HepG2 (cell line): ENCODE measurements around the gene FALEC. TPM values are rescaled to one million over a fixed set of nuclear protein-coding genes. Genes with fewer than 3 reads are reported as not detected.

Experiments used
- ATAC-seq: fragments of 200-7000 bp; cut with Tn5 transposase; 3 replicates; pipeline ENCODE4 v1.9.1; 2020; ENCODE audit warnings: mild to moderate bottlenecking, moderate library complexity
- BruUV-seq: library from RNA; stranded (reverse); fragments of 400-500 nt; replicated peaks from 2 replicates; lab custom pipeline; 2021; lab: Mats Ljungman, UMichigan
- CTCF ChIA-PET: fragments of 300-600 bp; formaldehyde crosslinking; extraction: SDS; loops from one replicate; lab custom pipeline; 2021; ENCODE audit warnings: low total read pairs, inconsistent platforms, low intra/inter-chr PET ratio; lab: Yijun Ruan, JAX
- POLR2A ChIA-PET: fragments of 350-600 bp; sonication (Branson Sonifier 250); formaldehyde crosslinking; loops from one replicate; lab custom pipeline; 2020; ENCODE audit warnings: antibody characterized with exemption, inconsistent platforms; lab: Yijun Ruan, JAX
- DNase-seq: peaks from one replicate; pipeline ENCODE4 v3.0.0-alpha.2; 2015; ENCODE audit warnings: low spot score
- FAIRE-seq: peaks from 3 replicates; lab custom pipeline; 2011; peaks lifted over from hg19 to GRCh38; lab: Jason Lieb, UNC
- H2AFZ ChIP-seq: one replicate; pipeline ENCODE4 v1.6.1; 2011; ENCODE audit warnings: low read length, inconsistent platforms
- H3K27ac ChIP-seq: fragments of 300-600 bp; 3 replicates; pipeline ENCODE4 v1.8.0; 2011; ENCODE audit warnings: mixed run types, mild to moderate bottlenecking, mixed read lengths, low read length, inconsistent platforms; ENCODE audit not compliant: insufficient read depth; ENCODE audit errors: extremely low read length
- H3K27me3 ChIP-seq, 2 experiments: fragments of 200-600 bp in 1 of 2; 2 replicates in 1 of 2; 3 replicates in 1 of 2; pipeline versions ENCODE4 v1.6.0 to v1.8.0; 2011; ENCODE audit warnings: low read length in 2 of 2, mild to moderate bottlenecking in 2 of 2, moderate library complexity in 2 of 2, inconsistent platforms in 1 of 2; ENCODE audit not compliant: insufficient read depth in 2 of 2, control insufficient read depth in 1 of 2
- H3K36me3 ChIP-seq, 2 experiments: fragments of 200-600 bp in 1 of 2; replicated peaks in 1 of 2; 2 replicates in 1 of 2; 3 replicates in 1 of 2; pipeline versions ENCODE4 v1.5.1 to v1.8.0; 2011; ENCODE audit warnings: low read length in 2 of 2, inconsistent platforms in 1 of 2; ENCODE audit not compliant: insufficient read depth in 2 of 2, control insufficient read depth in 1 of 2
- H3K4me1 ChIP-seq: 2 replicates; pipeline ENCODE4 v1.5.1; 2012; ENCODE audit warnings: low read length, inconsistent platforms; ENCODE audit not compliant: insufficient read depth
- H3K4me2 ChIP-seq: 2 replicates; pipeline ENCODE4 v1.6.0; 2011; ENCODE audit warnings: low read depth, low read length, inconsistent platforms
- H3K4me3 ChIP-seq, 3 experiments: fragments of 200-600 bp in 1 of 3; sonication (generic), shearing (Covaris generic) in 1 of 3; replicated peaks in 1 of 3; 2 replicates each; pipeline ENCODE4 v1.5.1; 2011 to 2016; ENCODE audit warnings: low read length in 3 of 3, inconsistent platforms in 2 of 3, low read depth in 2 of 3, mild to moderate bottlenecking in 2 of 3, control low read depth in 1 of 3, mixed read lengths in 1 of 3; ENCODE audit not compliant: insufficient read depth in 1 of 3
- H3K79me2 ChIP-seq: one replicate; pipeline ENCODE4 v1.6.1; 2011; ENCODE audit warnings: low read length, inconsistent platforms; ENCODE audit not compliant: insufficient read depth
- H3K9ac ChIP-seq: 2 replicates; pipeline ENCODE4 v1.6.0; 2011; ENCODE audit warnings: mild to moderate bottlenecking, low read depth, low read length, inconsistent platforms; ENCODE audit not compliant: insufficient read depth
- H3K9me3 ChIP-seq: 2 replicates; pipeline ENCODE4 v1.5.1; 2012; ENCODE audit warnings: mild to moderate bottlenecking, low read length
- H4K20me1 ChIP-seq: 2 replicates; pipeline ENCODE4 v1.6.0; 2011; ENCODE audit warnings: inconsistent platforms, mild to moderate bottlenecking, low read length, moderate library complexity; ENCODE audit not compliant: insufficient read depth
- BORCS8-MEF2B ChIP-seq: sonication (generic); formaldehyde crosslinking; IDR thresholded peaks from 2 replicates; pipeline ENCODE4 v1.8.0; 2022; ENCODE audit warnings: mild to moderate bottlenecking, missing genetic modification reagents
- CHD2 ChIP-seq: IDR thresholded peaks from 2 replicates; pipeline ENCODE4 v1.6.1; 2011; ENCODE audit warnings: low read depth, low read length, improper control_type of control experiment
- GABPA ChIP-seq, 2 experiments: IDR thresholded peaks; 2 replicates each; pipeline ENCODE4 v1.6.1; 2011 to 2016; ENCODE audit warnings: low read depth in 2 of 2, low read length in 1 of 2, missing biosample characterization in 1 of 2, missing genetic modification characterization in 1 of 2
- GLI4 ChIP-seq: sonication (generic); formaldehyde crosslinking; IDR thresholded peaks from 2 replicates; pipeline ENCODE4 v1.5.1; 2020; ENCODE audit warnings: missing genetic modification reagents, mild to moderate bottlenecking, moderate library complexity, borderline replicate concordance
- MAZ ChIP-seq, 2 experiments: sonication (generic) in 1 of 2; formaldehyde crosslinking in 1 of 2; IDR thresholded peaks; 2 replicates each; pipeline versions ENCODE4 v1.5.0 to v1.6.1; 2012 to 2020; ENCODE audit warnings: low read depth in 2 of 2, mild to moderate bottlenecking in 2 of 2, borderline replicate concordance in 1 of 2, improper control_type of control experiment in 1 of 2, low read length in 1 of 2, missing genetic modification reagents in 1 of 2, moderate library complexity in 1 of 2
- POGZ ChIP-seq: sonication (generic); formaldehyde crosslinking; IDR thresholded peaks from 2 replicates; pipeline ENCODE4 v1.4.0; 2020; ENCODE audit warnings: mild to moderate bottlenecking, missing genetic modification reagents
- POLR2A ChIP-seq, 2 experiments: IDR thresholded peaks; 2 replicates each; pipeline ENCODE4 v1.6.1; 2011; ENCODE audit warnings: low read depth in 2 of 2, low read length in 2 of 2, mild to moderate bottlenecking in 1 of 2, moderate library complexity in 1 of 2; ENCODE audit not compliant: insufficient read depth in 1 of 2
- RBFOX2 ChIP-seq: fragments of 200-400 bp; formaldehyde crosslinking; IDR thresholded peaks from 2 replicates; pipeline ENCODE4 v1.6.1; 2017; ENCODE audit warnings: low read depth, mild to moderate bottlenecking, low read length
- TCF12 ChIP-seq, 2 experiments: fragments of 450-650 bp in 1 of 2; sonication (generic) in 1 of 2; formaldehyde crosslinking in 1 of 2; IDR thresholded peaks; 2 replicates each; pipeline versions ENCODE4 v1.6.1 to v1.8.0; 2017 to 2022; ENCODE audit warnings: antibody characterized with exemption in 1 of 2, mild to moderate bottlenecking in 1 of 2, missing genetic modification reagents in 1 of 2, moderate library complexity in 1 of 2
- ZBTB25 ChIP-seq: IDR thresholded peaks from 2 replicates; pipeline ENCODE4 v1.6.1; 2018; ENCODE audit warnings: missing genetic modification reagents
- ZNF362 ChIP-seq: sonication (generic); formaldehyde crosslinking; IDR thresholded peaks from 2 replicates; pipeline ENCODE4 v1.4.0; 2020; ENCODE audit warnings: missing genetic modification reagents, mild to moderate bottlenecking, borderline replicate concordance
- ZNF674 ChIP-seq: sonication (generic); formaldehyde crosslinking; IDR thresholded peaks from 2 replicates; pipeline ENCODE4 v1.5.0; 2020; ENCODE audit warnings: low read depth, mild to moderate bottlenecking, missing genetic modification reagents
- ZNF747 ChIP-seq: sonication (generic); formaldehyde crosslinking; IDR thresholded peaks from 2 replicates; pipeline ENCODE4 v1.8.1; 2023; ENCODE audit warnings: missing genetic modification reagents, mild to moderate bottlenecking, borderline replicate concordance
- ZNF768 ChIP-seq: sonication (generic); formaldehyde crosslinking; IDR thresholded peaks from 2 replicates; pipeline ENCODE4 v1.4.0; 2020; ENCODE audit warnings: missing genetic modification reagents
- ZNF792 ChIP-seq: IDR thresholded peaks from 2 replicates; pipeline ENCODE4 v1.6.1; 2016
- in situ Hi-C: cut with HindIII; loops from 2 replicates; pipeline ENCODE4 v1.10.0; 2017; ENCODE audit warnings: low pct_unique_long_range_greater_than_20kb; ENCODE audit not compliant: extremely low pct_ligation_motif_present
- intact Hi-C: fragments of 100-400 bp; cut with micrococcal nuclease; formaldehyde crosslinking; loops from one replicate; pipeline ENCODE4 v1.10.0; 2022; ENCODE audit not compliant: unreplicated experiment
- polyA plus RNA-seq, 8 experiments: library from polyadenylated mRNA; depleted of rRNA in 3 of 8; stranded (reverse) in 7 of 8; unstranded in 1 of 8; fragments of >200 nt; fragmentation: Illumina TruSeq in 4 of 8; extraction: Trizol in 4 of 8; gene quantifications; 2 replicates each; pipeline versions ENCODE4 v1.2.1 to v1.2.3, GENCODE V29; 2011 to 2016; ENCODE audit warnings: low read depth in 4 of 8, missing spikeins in 1 of 8, mixed read lengths in 1 of 8; ENCODE audit not compliant: insufficient read depth in 1 of 8
- total RNA-seq, 5 experiments: library from RNA; depleted of rRNA; stranded (reverse); fragments of >200 nt; fragmentation: Illumina TruSeq; extraction: Trizol; gene quantifications; 2 replicates each; pipeline ENCODE4 v1.2.3, GENCODE V29; 2016; ENCODE audit warnings: low read depth in 1 of 5

FALEC gene
- total and polyA plus RNA-seq, 2 of the 13 experiments (the other 11 are each of a cell fraction or from before 2014, with no cell fraction given): 0.33 to 0.71 TPM

DNA sequence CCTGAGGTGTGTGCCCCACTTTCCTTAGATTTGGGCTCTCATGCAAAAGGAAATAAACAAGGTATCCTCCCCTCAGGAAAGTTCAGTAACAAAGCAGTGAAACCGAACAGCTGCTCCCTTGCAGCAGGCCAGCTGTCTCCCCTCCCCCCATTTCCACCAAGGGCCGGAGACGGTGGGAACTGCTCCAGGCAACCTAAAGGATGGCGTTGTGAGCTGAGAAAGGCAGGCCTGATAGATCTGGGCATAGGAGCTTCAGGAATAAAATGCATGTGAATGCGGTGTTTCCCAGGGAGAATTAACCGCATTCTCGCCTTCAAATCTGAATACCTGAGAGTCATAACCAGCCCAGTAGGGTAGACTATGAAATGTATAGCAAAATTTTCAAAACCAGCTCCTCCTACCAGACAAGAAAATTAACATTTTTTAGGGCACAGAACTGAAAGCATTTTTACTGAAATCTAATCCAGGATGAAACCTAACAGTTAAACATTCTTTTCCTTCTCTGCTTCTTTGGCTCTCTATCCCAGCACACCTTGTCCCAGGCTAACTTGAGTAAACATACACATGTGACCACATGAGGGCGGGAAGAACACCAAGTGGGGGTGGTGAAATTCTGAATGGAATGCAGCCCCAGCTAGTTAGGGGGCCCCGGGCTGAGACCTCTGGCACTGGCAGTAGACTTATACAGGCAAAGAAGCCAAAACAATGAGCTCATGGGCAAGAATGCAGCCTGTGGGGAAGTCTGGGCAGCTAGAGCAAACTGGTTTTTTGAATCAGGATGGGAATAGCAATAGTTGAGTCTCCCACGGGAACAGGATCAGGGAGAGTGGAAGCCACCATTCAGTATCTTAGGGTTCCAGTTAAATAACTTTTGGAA is 52.4 kb downstream of the FALEC start (continued):
- TF ChIP-seq ZNF792 (CRISPR knock-in tag) (0 out of 2 replicates have a peak, but pooled peaks have one; percentile 41), ZNF674 (CRISPR knock-in tag) (no peak), ZNF362 (CRISPR knock-in tag) (no peak), POGZ (CRISPR knock-in tag) (no peak), CHD2 (no peak; the same call in 1 of the 2 replicates), GLI4 (CRISPR knock-in tag) (no peak), ZNF768 (CRISPR knock-in tag) (no peak)
- TF ChIP-seq, all 625 proteins: peak for 139

DNA sequence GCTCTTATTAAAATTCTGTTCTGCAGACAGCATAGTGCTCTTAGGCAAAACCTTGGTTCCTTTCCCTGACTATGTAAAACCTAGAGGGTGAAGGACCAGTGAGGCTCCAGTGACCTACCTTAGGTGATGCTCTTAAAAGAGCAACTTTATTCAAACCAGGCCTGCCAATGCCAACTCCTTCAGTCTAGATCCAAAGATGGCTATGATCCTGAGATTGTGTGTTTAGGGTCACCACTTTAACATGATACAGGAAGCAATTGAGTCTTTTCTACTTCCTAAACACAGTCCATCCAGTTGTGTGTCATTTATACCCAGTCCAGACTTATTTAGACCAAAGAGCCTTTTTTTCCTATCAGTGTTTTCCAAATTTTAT is 53.0 kb downstream of the FALEC start:
- H3K9ac ChIP-seq: no peak overlapping the region
- H4K20me1 ChIP-seq: peaks cover 19% of the 10 kb centered on the region
- no peaks in the 10 kb centered on the region for H3K27me3 ChIP-seq
- intact Hi-C loops: loop anchor here (1.0 kb wide), 1 partner anchor 9 kb away; no protein-coding TSS in a partner anchor
- FAIRE-seq (no peak), ATAC-seq (peak; percentile 11), DNase-seq (no peak)
- peaks cover 78% of the 10 kb centered on the region for H3K4me1 ChIP-seq
- CTCF ChIA-PET: no interaction called here
- POLR2A ChIA-PET: interaction anchor here (0.6 to 13.0 kb wide), 14 partner anchors 7 to 409 kb away, joined by 3 to 469 read pairs (median 3); partner anchors contain the start of genes CA14, ENSA, FALEC and MCL1
- H3K79me2 ChIP-seq: peaks cover 40% of the 10 kb centered on the region
- TSS peak; percentile 92 for BruUV-seq
- no peak for TF ChIP-seq TCF12 (IDR thresholded peaks at IDR 0.05)
- TF ChIP-seq TCF12 (CRISPR knock-in tag; IDR thresholded peaks at IDR 0.05): no peak
- no peak for TF ChIP-seq BORCS8-MEF2B (CRISPR knock-in tag)
- TF ChIP-seq ZNF747 (CRISPR knock-in tag): 0 out of 2 replicates have a peak, but pooled peaks have one; percentile 11
- TF ChIP-seq GABPA (IDR thresholded peaks at IDR 0.05; ENCODE audit: low read depth, low read length): no peak
- TF ChIP-seq GABPA (CRISPR knock-in tag; IDR thresholded peaks at IDR 0.05; ENCODE audit: low read depth): 0 out of 2 replicates have a peak, but pooled peaks have one; percentile 10
- peak; percentile 56 for TF ChIP-seq RBFOX2
- TF ChIP-seq POLR2A (IDR thresholded peaks at IDR 0.05; ENCODE audit: insufficient read depth in 1 of 2, low read depth in 2 of 2, low read length in 2 of 2): peak in 1 of 2 experiments; percentile 45; a peak in 1 of 4 replicates
- TF ChIP-seq ZBTB25 (CRISPR knock-in tag): 0 out of 2 replicates have a peak, but pooled peaks have one; percentile 6
- TF ChIP-seq MAZ (IDR thresholded peaks at IDR 0.05; ENCODE audit: borderline replicate concordance, low read depth, low read length): no peak
- TF ChIP-seq MAZ (CRISPR knock-in tag; IDR thresholded peaks at IDR 0.05; ENCODE audit: low read depth): no peak
- in situ Hi-C loops: no loop called here
- peak overlapping the region; percentile 65 for H3K27ac ChIP-seq
- peak overlapping the region in 1 of 3 experiments; percentile 5; a peak in 1 of 6 replicates for H3K4me3 ChIP-seq
- no peaks in the 10 kb centered on the region for H3K9me3 ChIP-seq
- peaks cover 0 to 8% of the 10 kb centered on the region in 2 experiments; a peak in 3 of 5 replicates for H3K36me3 ChIP-seq
- H3K4me2 ChIP-seq: peak overlapping the region; percentile 77
- H2AFZ ChIP-seq: no peak overlapping the region
